GM12801 (cell line): ENCODE data around the gene ASTN1.

Experiments
- TF ChIP-seq, protein P1 (sequence below): IDR thresholded peaks from one replicate; pipeline ENCODE4 v1.5.1; 2011; ENCODE audit warnings: control low read depth; ENCODE audit not compliant: insufficient read length; ENCODE audit errors: extremely low read depth

Gene ASTN1

DNA sequence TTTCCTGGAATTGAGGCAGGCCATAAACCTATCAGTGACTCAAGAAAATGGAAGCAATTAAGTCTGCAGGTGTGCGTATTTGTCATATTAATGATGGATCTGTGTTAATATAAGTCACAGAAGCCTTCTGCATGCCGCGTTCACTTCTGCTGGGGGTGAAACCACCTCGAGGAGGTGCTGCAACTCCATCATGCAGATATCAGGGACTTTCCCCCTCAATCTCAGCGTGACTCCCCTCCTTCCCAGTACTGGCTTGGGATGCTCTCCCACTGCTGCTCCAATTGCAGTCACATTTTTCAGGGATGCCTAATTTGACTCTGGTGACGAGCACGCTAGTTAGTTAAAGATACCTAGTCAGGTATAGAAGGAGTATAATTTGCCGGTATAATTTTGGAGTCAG is 87.5 kb downstream of the ASTN1 start:
- TF ChIP-seq, protein P1, sequence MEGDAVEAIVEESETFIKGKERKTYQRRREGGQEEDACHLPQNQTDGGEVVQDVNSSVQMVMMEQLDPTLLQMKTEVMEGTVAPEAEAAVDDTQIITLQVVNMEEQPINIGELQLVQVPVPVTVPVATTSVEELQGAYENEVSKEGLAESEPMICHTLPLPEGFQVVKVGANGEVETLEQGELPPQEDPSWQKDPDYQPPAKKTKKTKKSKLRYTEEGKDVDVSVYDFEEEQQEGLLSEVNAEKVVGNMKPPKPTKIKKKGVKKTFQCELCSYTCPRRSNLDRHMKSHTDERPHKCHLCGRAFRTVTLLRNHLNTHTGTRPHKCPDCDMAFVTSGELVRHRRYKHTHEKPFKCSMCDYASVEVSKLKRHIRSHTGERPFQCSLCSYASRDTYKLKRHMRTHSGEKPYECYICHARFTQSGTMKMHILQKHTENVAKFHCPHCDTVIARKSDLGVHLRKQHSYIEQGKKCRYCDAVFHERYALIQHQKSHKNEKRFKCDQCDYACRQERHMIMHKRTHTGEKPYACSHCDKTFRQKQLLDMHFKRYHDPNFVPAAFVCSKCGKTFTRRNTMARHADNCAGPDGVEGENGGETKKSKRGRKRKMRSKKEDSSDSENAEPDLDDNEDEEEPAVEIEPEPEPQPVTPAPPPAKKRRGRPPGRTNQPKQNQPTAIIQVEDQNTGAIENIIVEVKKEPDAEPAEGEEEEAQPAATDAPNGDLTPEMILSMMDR: no peak

DNA sequence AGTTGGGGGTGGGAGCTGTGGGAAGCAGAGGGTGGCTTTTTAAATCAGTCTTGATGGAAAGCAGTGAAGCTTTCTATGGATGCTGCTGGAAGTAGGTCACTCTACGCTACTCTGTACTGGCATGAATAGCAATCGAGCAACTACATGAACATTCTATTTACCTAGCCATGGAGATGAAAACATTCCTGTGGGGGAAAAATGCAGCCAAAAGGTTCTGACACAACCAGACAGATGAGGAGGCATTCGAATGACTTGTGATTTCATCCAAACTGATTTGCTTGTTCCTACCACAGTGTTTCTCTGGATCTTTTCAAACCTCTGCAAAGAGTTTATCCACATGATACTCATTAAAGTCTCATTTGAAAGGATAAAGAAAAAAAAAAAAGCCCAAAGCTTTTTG is 95.0 kb downstream of the ASTN1 start:
- TF ChIP-seq, protein P1: no peak

DNA sequence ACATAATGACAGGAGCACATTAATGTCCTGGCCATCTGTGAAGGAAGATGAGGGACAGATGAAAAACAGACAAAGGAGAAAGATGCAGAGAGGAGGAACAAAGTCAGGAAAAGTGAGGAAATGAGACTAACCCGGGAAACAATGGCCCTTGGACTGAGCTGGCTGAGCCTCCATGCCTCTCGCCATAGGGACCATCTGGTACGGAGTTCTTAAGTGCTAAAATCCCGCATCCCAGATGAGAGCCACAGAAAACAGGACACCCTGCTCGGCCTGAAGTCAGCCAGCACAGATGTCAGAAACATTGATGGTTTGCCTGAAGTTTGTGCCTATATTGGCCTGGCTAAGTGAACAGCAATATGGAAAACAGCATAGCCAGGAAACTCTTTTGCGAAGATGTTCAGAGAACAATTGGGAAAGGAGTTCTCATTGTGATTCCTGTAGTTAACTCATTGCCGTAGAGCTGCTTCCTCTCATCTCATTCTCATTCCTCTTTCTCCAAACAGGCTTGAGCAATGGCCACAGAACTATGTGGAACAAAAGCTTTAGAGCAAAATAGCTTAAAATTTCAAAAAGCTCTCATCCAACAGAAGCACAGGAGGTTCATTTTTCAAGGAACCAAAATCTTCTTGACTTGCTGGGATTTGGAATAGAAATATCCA is 96.6 kb downstream of the ASTN1 start:
- TF ChIP-seq, protein P1: no peak

DNA sequence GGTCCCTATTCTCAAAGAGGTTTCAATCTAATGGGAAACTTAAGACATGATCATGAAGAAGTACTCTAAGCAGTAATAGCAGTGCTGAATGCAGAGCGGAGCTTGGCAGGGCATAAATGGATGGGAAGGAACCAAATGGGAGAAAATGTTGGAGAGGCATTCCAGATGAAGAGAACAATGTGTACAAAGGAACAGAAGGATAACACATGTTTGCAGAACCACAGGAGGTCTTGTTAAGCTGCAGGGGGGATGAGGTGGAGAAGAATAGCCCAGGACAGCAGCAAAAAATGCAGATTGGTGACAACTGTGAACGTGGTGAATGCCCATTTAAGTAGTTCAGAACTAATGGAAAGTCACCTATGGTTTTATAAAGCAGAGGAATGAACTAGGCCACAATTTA is 99.1 kb downstream of the ASTN1 start:
- TF ChIP-seq, protein P1: no peak

DNA sequence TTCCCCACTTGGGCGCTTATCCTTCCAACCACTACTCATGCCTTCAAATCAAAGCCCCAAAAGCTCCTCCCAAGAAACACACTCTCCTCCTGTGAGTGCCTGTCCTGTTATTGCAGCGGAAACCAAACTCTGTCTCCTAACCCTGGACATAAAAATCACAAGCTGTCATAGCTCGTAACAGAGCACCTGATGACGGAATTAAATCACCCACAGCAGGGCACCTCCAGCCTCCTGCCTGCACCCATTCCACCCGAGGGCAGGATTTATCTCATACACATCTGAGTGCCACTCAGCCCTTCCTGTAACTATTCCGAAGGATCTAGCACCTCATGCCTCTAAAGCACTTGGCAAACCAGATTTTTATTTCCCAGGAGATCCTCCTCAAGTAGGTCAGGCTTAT is 100.9 kb downstream of the ASTN1 start:
- TF ChIP-seq, protein P1: no peak

DNA sequence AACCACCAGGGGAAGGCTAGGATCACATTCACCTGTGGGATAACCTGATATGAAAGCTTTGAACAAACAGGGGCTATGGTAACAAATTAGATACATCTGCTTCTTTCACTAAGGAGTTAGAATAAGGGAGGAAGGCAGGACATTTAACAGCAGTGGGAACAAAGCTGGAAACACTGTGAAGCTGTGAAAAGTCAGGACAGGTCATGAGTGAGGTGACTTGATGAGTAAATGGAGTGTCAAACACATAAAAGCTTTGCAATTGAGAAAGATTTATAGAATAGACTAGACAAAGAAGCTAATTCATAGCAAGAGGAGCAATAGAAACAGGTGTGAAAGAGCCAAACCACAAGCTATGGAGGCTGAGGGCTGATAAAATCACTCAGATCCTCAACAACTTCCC is 110.0 kb downstream of the ASTN1 start:
- TF ChIP-seq, protein P1: no peak

DNA sequence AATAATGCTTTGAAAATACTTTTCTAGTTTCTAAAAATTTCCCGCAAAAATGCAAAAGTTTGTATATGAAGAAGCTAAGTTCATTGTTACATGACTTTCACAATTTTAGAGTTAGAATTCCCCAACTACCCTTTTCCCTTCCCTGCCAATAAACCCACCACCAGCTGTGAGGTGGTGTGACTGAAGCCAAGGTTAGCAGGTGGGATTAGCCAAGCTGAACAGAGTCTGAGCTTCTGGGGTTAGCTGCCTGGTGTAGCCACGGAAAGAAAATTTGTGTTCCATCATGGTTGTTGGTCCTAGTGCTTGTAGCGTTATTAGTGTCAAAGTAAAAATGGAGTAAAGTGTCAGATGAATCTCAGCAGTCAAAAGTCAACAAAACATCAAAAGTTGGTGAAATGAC is 110.9 kb downstream of the ASTN1 start:
- TF ChIP-seq, protein P1: no peak
